Colonic mucosa (tissue), 4 donors: ENCODE measurements around the gene PROM2. TPM values are rescaled to one million over a fixed set of nuclear protein-coding genes. Genes with fewer than 3 reads are reported as not detected.

Experiments
- DNase-seq: peaks from one replicate; pipeline ENCODE4 v3.0.0-alpha.2; 2020
- H3K27ac ChIP-seq: fragments of 200-600 bp; one replicate; pipeline ENCODE4 v1.8.0; 2021
- H3K27me3 ChIP-seq: fragments of 200-600 bp; one replicate; pipeline ENCODE4 v1.8.0; 2021
- H3K36me3 ChIP-seq: fragments of 200-600 bp; one replicate; pipeline ENCODE4 v1.8.0; 2021
- H3K4me1 ChIP-seq: fragments of 200-600 bp; one replicate; pipeline ENCODE4 v1.8.0; 2021; ENCODE audit warnings: mild to moderate bottlenecking
- H3K4me3 ChIP-seq: fragments of 200-600 bp; one replicate; pipeline ENCODE4 v1.8.0; 2021
- H3K9ac ChIP-seq, 2 donors: one replicate each; pipeline ENCODE4 v1.7.0; 2013; ENCODE audit warnings: control low read depth in 2 of 2, low read depth in 2 of 2, low read length in 2 of 2
- H3K9me3 ChIP-seq: fragments of 200-600 bp; one replicate; pipeline ENCODE4 v1.8.0; 2021
- intact Hi-C: fragments of 100-400 bp; cut with DNase I; formaldehyde crosslinking; loops from one replicate; pipeline ENCODE4 v1.14.1; 2022
- total RNA-seq, 2 donors: library from RNA; stranded (reverse); fragmentation: NEBNext Ultra II Directional in 1 of 2; extraction: Animal tissue kit (Norgen Biotek cat#: 25700) in 1 of 2; gene quantifications; one replicate each; pipeline ENCODE4 v1.2.1, GENCODE V29; 2021
- TF ChIP-seq, protein P1 (sequence below): fragments of 200-600 bp; IDR thresholded peaks from one replicate; pipeline ENCODE4 v1.8.0; 2022; ENCODE audit warnings: antibody characterized with exemption, mild to moderate bottlenecking
- donor health status: healthy.
- donor health status: DM: no; HTN: no; CAD: no.
- donor health status: DM: no; HTN: no; CAD: no.

PROM2 gene
- total RNA-seq, 2 donors from 2014 or later = 27.4 to 63.4 TPM

DNA sequence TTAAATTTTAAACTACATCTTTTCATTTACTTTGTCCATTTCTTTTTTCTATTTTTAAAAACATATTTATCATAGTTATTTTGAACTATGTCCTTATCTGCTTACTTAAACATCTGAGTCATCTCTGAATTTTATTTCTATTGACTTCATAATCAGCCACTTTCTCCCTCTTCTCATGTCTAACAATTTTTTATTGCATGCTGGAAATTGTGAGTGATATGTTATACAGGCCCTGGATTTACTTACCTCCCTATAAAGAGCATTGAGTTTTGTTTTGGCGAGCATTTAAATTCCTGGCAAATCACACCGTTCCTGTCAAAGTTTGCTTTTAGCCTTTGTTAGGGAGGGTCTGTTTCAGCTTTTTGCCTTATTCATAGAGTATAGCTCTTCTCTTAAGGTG is 62.2 kb downstream of the PROM2 start:
- DNase-seq = no peak
- intact Hi-C loops = no loop called here
- no peak overlapping the region for H3K9ac ChIP-seq

DNA sequence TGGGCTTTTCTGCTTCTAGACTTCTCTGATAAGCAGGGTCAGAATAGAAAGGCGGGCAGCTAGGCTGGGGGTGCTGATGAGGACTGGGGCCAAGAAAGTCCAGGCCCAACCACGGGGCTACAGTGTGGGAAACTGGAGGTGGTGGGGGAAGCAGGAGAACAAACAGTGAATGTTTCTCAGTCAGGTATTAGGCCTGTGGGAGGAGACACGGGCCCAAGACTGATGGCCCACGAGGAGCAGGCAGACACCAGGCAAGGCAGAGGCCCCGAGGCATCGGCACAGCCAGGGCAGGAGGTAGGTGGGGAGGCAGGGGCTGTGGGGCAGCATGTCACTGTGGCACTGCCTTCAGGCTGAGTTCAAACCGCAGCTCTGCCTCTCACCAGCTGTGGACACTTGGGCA is 63.6 kb downstream of the PROM2 start:
- H3K27ac ChIP-seq = no peak overlapping the region
- H3K9me3 ChIP-seq = no peaks in the 10 kb centered on the region
- no peak for DNase-seq
- no peak overlapping the region for H3K4me3 ChIP-seq
- H3K27me3 ChIP-seq = no peaks in the 10 kb centered on the region
- H3K4me1 ChIP-seq = no peaks in the 10 kb centered on the region
- H3K9ac ChIP-seq = no peak overlapping the region
- intact Hi-C loops = no loop called here
- no peaks in the 10 kb centered on the region for H3K36me3 ChIP-seq
- TF ChIP-seq, protein P1, sequence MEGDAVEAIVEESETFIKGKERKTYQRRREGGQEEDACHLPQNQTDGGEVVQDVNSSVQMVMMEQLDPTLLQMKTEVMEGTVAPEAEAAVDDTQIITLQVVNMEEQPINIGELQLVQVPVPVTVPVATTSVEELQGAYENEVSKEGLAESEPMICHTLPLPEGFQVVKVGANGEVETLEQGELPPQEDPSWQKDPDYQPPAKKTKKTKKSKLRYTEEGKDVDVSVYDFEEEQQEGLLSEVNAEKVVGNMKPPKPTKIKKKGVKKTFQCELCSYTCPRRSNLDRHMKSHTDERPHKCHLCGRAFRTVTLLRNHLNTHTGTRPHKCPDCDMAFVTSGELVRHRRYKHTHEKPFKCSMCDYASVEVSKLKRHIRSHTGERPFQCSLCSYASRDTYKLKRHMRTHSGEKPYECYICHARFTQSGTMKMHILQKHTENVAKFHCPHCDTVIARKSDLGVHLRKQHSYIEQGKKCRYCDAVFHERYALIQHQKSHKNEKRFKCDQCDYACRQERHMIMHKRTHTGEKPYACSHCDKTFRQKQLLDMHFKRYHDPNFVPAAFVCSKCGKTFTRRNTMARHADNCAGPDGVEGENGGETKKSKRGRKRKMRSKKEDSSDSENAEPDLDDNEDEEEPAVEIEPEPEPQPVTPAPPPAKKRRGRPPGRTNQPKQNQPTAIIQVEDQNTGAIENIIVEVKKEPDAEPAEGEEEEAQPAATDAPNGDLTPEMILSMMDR = no peak

More for the DNA sequence above, 62.2 kb downstream of the PROM2 start:
- H3K27ac ChIP-seq = no peak overlapping the region
- H3K4me3 ChIP-seq = no peak overlapping the region
- no peaks in the 10 kb centered on the region for H3K36me3 ChIP-seq
- no peaks in the 10 kb centered on the region for H3K9me3 ChIP-seq
- H3K4me1 ChIP-seq = no peaks in the 10 kb centered on the region
- TF ChIP-seq, protein P1 = no peak
- no peaks in the 10 kb centered on the region for H3K27me3 ChIP-seq

Other genes with a start within 250 kb of the PROM2 start
- 1 to 10 TPM in 1 of 2 donors, under 1 TPM in 1; 0.54 to 3.5 TPM for gene MAL, start 248.7 kb upstream of the PROM2 start, total RNA-seq
- 10 to 100 TPM; 68.8 to 87.3 TPM for gene MRPS5, start 152.6 kb upstream of the PROM2 start, total RNA-seq
- 10 to 100 TPM; 12.8 to 15.6 TPM for gene ZNF514, start 114.6 kb upstream of the PROM2 start, total RNA-seq
- gene ZNF2, start 108.6 kb upstream of the PROM2 start, total RNA-seq = 1 to 10 TPM; 3.3 to 3.5 TPM
- 1 to 10 TPM; 2.2 to 2.6 TPM for gene ZNF892, start 66.9 kb upstream of the PROM2 start, total RNA-seq
- gene KCNIP3, start 22.9 kb downstream of the PROM2 start, total RNA-seq = 1 to 10 TPM; 1.5 to 2.3 TPM
- gene FAHD2A, start 128.3 kb downstream of the PROM2 start, total RNA-seq = 10 to 100 TPM; 21.0 to 28.9 TPM
- gene TRIM43B, start 210.3 kb downstream of the PROM2 start, total RNA-seq = not detected